ENCODE results near the gene FGF1.

DNA sequence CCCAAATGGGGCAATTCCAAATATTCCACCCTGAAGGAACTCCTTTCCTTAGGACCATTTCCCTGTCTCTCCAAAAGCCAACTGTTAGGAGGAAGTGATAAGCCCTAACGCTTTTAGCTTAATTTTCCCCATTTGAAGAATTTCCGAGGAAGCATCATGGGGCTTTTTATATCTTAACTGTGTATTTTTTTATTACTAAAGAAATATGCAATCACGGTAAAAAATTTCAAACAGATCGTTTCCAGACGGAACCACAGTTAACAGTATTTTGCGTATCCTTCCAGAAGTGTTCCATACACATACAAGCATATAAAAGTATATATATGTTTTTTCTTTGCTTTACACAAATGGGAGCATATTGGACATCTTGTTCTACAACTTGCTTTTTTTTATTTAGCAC, 133.8 kb downstream of the FGF1 start:
- TF ChIP-seq, protein P1, sequence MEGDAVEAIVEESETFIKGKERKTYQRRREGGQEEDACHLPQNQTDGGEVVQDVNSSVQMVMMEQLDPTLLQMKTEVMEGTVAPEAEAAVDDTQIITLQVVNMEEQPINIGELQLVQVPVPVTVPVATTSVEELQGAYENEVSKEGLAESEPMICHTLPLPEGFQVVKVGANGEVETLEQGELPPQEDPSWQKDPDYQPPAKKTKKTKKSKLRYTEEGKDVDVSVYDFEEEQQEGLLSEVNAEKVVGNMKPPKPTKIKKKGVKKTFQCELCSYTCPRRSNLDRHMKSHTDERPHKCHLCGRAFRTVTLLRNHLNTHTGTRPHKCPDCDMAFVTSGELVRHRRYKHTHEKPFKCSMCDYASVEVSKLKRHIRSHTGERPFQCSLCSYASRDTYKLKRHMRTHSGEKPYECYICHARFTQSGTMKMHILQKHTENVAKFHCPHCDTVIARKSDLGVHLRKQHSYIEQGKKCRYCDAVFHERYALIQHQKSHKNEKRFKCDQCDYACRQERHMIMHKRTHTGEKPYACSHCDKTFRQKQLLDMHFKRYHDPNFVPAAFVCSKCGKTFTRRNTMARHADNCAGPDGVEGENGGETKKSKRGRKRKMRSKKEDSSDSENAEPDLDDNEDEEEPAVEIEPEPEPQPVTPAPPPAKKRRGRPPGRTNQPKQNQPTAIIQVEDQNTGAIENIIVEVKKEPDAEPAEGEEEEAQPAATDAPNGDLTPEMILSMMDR (IDR thresholded peaks at IDR 0.05) = no peak
- TF ChIP-seq POLR2A (IDR thresholded peaks at IDR 0.05) = no peak
